GM19372 (cell line): Measurements from ENCODE around the gene CFAP119.

ENCODE experiments used
- ATAC-seq: cut with Tn5 transposase; IDR thresholded peaks from one replicate; pipeline ENCODE4 v1.9.1; 2021; ENCODE audit warnings: mild to moderate bottlenecking, low read depth, moderate library complexity; ENCODE audit not compliant: unreplicated experiment

The CFAP119 gene

DNA sequence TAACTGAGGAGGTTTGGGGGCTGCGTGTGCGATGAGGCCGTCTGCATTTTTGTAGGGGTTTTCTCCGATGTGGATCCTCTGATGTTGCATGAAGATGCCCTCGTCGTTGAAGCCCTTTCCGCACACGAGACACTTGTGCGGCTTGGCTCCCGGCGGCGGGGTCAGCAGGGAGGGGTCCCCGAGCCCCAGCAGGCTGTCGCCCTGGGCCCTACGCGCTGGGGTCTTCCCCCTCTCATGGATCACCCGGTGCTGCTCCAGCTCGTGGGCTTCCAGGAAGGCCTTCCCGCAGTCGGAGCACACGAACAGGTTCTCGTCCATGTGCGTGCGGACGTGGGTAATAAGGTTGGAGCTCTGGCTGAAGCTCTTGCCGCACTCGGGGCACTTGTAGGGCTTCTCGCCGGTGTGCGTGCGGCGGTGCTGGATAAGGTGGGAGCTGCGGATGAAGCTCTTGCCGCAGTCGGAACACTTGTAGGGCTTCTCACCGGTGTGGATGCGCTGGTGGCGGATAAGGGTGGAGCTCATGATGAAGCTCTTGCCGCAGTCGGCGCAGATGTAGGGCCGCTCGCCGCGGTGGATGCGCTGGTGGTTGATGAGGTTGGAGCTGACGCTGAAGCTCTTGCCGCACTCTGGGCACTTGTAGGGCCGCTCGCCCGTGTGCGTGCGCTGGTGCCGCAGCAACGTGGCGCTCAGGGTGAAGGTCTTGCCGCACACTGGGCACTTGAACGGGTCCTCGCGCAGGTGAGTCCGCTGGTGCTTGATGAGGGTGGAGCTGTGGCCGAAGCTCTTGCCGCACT is 20.8 kb upstream of the CFAP119 start:
- no peak for ATAC-seq

DNA sequence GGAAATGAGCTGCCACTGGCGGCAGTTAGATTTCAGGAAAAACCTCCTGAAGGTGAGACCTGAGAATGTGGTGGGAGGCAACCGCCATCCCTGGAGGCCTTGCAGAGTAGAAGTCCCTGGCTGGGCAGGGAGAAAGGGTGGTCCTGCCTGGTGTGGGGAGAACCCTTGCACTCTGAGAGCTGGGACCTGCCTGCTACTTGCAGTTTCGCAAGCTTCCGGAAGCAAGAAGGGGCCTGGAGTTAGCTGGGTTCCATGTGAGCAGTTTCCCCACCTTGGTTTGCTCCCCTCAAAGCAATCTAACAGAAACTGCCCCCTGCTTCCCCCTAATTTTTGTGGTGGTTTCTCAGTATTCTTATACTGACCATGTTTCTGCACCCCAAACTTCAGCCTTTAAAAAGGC is 18.7 kb upstream of the CFAP119 start:
- ATAC-seq: no peak

DNA sequence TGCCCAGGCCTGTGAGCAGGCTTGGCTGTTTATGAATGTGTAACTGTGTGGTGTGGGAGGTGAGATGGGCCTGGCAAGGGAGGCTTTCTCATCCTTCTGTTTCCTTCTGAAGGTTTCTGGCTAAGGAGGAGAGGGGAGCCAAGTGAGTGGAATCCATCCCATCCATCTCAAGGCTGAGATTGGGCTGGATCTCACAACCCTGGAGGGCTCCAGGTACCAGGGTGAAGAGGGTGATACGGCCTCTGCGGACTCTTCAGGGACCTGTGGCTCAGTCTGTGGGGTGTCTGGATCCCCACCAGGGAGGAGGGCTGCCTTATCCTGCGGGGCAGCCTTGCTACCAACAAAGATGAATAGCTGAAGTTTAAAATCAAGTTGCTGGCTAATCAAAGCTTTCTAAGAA is 18.2 kb upstream of the CFAP119 start:
- ATAC-seq: no peak

GRCh38 chr16:30779596-30779995 is 17.7 kb upstream of the CFAP119 start:
- no peak for ATAC-seq

- ATAC-seq: no peak
Measured at GRCh38 chr16:30778549-30779244, 16.8 kb upstream of the CFAP119 start.

GRCh38 chr16:30777591-30778297 is 15.9 kb upstream of the CFAP119 start:
- no peak for ATAC-seq

GRCh38 chr16:30775392-30776188 is 13.7 kb upstream of the CFAP119 start:
- ATAC-seq: peak; percentile 69

GRCh38 chr16:30775131-30775391 is 13.2 kb upstream of the CFAP119 start:
- no peak for ATAC-seq

GRCh38 chr16:30774367-30775130 is 12.7 kb upstream of the CFAP119 start:
- no peak for ATAC-seq

DNA sequence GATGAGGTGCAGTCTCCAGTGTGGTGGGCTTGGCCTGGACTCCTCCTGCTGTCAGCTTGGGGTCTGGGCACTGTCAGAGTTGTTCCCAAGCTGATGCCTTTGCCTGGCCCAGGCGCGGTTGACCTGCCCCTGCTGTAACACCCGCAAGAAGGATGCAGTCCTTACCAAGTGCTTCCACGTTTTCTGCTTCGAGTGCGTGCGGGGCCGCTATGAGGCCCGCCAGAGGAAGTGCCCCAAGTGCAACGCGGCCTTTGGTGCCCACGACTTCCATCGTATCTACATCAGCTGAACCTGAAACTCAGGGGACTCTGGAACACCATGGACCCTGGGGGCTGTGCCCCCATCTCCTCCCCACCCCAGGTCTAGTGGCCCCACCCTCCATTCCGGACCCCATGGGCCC is 12.0 kb upstream of the CFAP119 start:
- no peak for ATAC-seq

GRCh38 chr16:30771726-30772125 is 9.9 kb upstream of the CFAP119 start:
- ATAC-seq: no peak

- no peak for ATAC-seq
Measured at GRCh38 chr16:30769379-30770089, 7.7 kb upstream of the CFAP119 start.

- ATAC-seq: no peak
Measured at GRCh38 chr16:30768583-30769181, 6.8 kb upstream of the CFAP119 start.

DNA sequence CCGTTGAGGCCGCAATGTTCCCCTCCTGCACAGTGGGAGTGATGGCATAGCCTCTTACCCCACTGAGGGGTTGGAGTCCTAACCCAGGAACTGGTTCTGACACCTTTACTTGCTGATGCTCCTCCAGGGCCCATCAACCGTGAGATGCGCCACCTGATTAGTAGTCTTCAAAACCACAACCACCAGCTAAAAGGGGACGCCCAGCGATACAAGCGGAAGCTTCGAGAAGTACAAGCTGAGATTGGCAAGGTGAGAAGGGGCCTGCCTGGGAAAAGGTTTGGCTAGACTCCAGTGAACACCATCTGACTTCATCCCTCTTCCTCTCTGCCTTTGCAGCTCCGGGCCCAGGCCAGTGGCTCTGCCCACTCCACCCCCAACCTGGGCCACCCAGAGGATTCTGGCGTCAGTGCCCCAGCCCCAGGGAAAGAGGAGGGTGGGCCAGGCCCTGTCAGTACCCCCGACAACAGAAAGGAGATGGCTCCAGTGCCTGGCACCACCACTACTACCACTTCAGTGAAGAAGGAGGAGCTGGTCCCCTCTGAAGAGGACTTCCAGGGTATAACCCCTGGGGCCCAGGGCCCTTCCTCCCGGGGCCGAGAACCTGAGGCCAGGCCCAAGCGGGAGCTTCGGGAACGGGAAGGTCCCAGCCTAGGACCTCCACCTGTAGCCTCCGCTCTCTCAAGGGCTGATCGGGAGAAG is 6.1 kb upstream of the CFAP119 start:
- no peak for ATAC-seq

DNA sequence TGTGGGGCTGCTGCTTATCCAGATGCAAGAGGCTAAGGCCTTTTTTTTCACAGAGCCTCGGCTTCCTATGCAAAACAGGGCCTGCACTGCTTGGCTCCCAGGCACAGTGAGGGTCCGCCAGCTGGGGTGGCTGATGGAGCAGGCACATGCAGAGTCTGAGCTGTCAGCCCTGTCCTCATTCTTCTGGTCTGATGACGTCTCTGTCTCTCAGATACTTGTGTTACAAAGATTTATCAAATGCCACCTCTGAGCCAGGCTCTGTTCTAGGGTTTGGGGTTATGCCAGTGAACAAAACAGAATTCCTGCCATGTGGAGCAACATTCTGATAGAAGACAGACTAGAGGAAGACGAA is 5.0 kb upstream of the CFAP119 start:
- no peak for ATAC-seq

DNA sequence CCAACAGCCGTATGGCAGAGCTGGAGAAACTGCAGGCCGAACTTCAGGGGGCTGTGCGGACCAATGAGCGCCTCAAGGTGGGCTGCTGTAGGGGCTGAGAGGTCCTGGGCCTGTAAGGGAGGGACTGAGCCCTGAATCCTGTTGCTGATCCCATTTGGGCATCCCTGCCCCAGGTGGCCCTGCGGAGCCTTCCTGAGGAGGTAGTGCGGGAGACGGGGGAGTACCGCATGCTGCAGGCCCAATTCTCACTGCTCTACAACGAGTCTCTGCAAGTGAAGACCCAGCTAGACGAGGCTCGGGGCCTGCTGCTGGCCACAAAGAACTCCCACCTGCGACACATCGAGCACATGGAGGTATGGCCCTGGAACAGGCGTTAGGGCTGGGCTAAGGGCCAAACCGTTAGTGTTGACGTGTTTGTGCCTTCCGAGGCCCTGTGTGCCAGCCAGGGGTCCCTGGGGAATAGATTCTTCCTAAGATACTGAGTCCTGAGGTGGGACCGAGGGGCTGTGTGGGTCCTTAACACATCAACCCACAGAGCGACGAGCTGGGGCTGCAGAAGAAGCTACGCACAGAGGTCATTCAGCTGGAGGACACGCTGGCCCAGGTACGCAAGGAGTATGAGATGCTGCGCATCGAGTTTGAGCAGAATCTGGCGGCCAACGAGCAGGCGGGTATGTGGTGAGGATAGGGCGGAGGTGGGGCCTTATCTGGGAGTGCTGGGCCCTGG is 4.5 kb upstream of the CFAP119 start:
- ATAC-seq: no peak

DNA sequence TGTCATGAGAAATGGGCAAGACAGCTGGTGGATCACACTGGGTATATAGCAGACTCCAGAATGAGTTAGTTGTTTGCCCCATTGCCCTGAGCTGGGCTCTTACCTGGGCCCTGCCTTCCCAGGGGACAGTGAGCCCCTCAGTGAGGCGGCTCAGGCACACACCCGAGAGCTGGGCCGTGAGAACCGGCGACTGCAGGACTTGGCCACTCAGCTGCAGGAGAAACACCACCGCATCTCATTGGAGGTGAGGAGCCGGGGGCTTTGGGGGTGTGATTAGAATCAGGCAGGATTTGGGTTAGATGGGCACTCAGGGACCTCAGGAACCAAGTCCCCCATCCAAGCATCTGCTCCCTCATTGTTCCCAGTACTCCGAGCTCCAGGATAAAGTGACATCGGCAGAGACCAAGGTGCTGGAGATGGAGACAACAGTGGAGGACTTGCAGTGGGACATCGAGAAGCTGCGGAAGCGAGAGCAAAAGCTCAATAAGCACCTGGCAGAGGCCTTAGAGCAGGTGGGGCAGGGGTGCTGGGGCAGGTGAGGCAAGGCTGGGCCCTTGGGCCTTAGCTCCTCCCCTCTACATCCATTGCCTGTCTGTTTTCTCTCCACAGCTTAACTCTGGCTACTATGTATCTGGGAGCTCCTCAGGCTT is 3.1 kb upstream of the CFAP119 start:
- ATAC-seq: no peak

- no peak for ATAC-seq
Measured at GRCh38 chr16:30764086-30764485, 2.2 kb upstream of the CFAP119 start.
